Uterus (tissue), 4 donors: ENCODE measurements around the gene ZNF629. TPM values are rescaled to one million over a fixed set of nuclear protein-coding genes. Genes with fewer than 3 reads are reported as not detected.

ENCODE experiments used
- DNase-seq, 2 donors: peaks; one replicate each; pipeline ENCODE4 v3.0.0-alpha.2; 2019 to 2020
- H3K27ac ChIP-seq, 2 donors: fragments of 200-600 bp; sonication (generic); 1 replicate in 1 of 2; 2 replicates in 1 of 2; pipeline ENCODE4 v1.5.1; 2016 to 2018
- H3K27me3 ChIP-seq, 2 donors: fragments of 200-600 bp; sonication (generic); one replicate each; pipeline ENCODE4 v1.5.1; 2018 to 2019; ENCODE audit warnings: control low read depth in 1 of 2
- H3K36me3 ChIP-seq, 2 donors: fragments of 200-600 bp; sonication (generic); one replicate each; pipeline ENCODE4 v1.5.1; 2019; ENCODE audit warnings: control low read depth in 1 of 2
- H3K4me1 ChIP-seq, 2 donors: fragments of 200-600 bp; sonication (generic); one replicate each; pipeline ENCODE4 v1.5.1; 2018 to 2019; ENCODE audit warnings: control low read depth in 1 of 2
- H3K4me3 ChIP-seq, 2 donors: fragments of 200-600 bp; sonication (generic); 1 replicate in 1 of 2; 2 replicates in 1 of 2; pipeline ENCODE4 v1.5.1; 2018 to 2019; ENCODE audit warnings: mild to moderate bottlenecking in 1 of 2
- H3K9me3 ChIP-seq, 2 donors: fragments of 200-600 bp; sonication (generic); one replicate each; pipeline ENCODE4 v1.5.1; 2019; ENCODE audit warnings: control low read depth in 1 of 2
- POLR2A ChIP-seq, 2 donors: fragments of 450-650 bp; IDR thresholded peaks; one replicate each; pipeline ENCODE4 v1.6.1; 2016; ENCODE audit warnings: antibody characterized with exemption in 2 of 2, mild to moderate bottlenecking in 1 of 2, moderate library complexity in 1 of 2
- intact Hi-C: fragments of 100-400 bp; cut with DNase I; formaldehyde crosslinking; loops from one replicate; pipeline ENCODE4 v1.15.1; 2023; ENCODE audit warnings: low total_unique reads
- total RNA-seq, 4 donors: library from RNA; depleted of rRNA in 3 of 4; stranded (reverse); fragments of >200 nt in 3 of 4; gene quantifications; one replicate each; pipeline versions ENCODE4 v1.1.0 to v1.2.4, GENCODE V29; 2014 to 2023
- TF ChIP-seq, protein P1 (sequence below), 4 experiments: fragments of 200-600 bp in 2 of 4; fragments of 450-650 bp in 2 of 4; sonication (generic) in 2 of 4; IDR thresholded peaks; one replicate each; pipeline ENCODE4 v1.5.1; 2016 to 2019; ENCODE audit warnings: antibody characterized with exemption in 4 of 4, mild to moderate bottlenecking in 2 of 4, moderate library complexity in 1 of 4
- donor health status: DM: yes; HTN: yes; CAD: no.

ZNF629 gene
- total RNA-seq, 4 donors from 2014 or later = 5.4 to 25.5 (median 10.7) TPM

DNA sequence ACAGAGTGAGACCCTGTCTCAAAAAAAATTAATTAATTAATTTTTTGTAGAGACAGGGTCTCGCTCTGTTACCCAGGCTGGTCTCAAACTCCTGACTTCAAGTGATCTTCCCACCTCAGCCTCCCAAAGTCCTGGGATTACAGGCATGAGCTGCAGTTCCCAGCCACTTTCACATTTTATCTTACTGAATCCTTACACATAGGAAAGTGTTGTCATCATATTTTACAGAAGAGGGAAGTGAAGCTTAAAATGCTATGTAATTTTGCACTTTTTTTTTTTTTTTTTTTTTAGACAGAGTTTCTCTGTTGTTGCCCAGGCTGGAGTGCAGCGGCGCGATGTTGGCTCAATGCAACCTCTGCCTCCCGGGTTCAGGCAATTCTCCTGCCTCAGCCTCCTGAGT is 21.1 kb upstream of the ZNF629 start:
- no peak for TF ChIP-seq POLR2A (IDR thresholded peaks at IDR 0.05)
- TF ChIP-seq, protein P1, sequence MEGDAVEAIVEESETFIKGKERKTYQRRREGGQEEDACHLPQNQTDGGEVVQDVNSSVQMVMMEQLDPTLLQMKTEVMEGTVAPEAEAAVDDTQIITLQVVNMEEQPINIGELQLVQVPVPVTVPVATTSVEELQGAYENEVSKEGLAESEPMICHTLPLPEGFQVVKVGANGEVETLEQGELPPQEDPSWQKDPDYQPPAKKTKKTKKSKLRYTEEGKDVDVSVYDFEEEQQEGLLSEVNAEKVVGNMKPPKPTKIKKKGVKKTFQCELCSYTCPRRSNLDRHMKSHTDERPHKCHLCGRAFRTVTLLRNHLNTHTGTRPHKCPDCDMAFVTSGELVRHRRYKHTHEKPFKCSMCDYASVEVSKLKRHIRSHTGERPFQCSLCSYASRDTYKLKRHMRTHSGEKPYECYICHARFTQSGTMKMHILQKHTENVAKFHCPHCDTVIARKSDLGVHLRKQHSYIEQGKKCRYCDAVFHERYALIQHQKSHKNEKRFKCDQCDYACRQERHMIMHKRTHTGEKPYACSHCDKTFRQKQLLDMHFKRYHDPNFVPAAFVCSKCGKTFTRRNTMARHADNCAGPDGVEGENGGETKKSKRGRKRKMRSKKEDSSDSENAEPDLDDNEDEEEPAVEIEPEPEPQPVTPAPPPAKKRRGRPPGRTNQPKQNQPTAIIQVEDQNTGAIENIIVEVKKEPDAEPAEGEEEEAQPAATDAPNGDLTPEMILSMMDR (IDR thresholded peaks at IDR 0.05) = no peak
- Histone ChIP-seq H3K36me3 (no peaks in the 10 kb centered on the region), H3K4me1 (peaks cover 0 to 5% of the 10 kb centered on the region in 2 donors), H3K27ac (no peak overlapping the region), H3K9me3 (no peaks in the 10 kb centered on the region), H3K27me3 (no peaks in the 10 kb centered on the region), H3K4me3 (no peak overlapping the region)
- DNase-seq = no peak
- intact Hi-C loops = no loop called here

GRCh38 chr16:30805370-30806169 is 18.6 kb upstream of the ZNF629 start:
- peak overlapping the region; percentile 55 to 69 for H3K4me3 ChIP-seq
- H3K27ac ChIP-seq = peak overlapping the region; percentile 88 to 92
- H3K4me1 ChIP-seq = peaks cover 0 to 5% of the 10 kb centered on the region in 2 donors
- H3K36me3 ChIP-seq = no peaks in the 10 kb centered on the region
- no peaks in the 10 kb centered on the region for H3K27me3 ChIP-seq
- DNase-seq = peak; percentile 84 to 89
- no peaks in the 10 kb centered on the region for H3K9me3 ChIP-seq
- TF ChIP-seq, protein P1 (IDR thresholded peaks at IDR 0.05) = peak in 2 of 4 experiments; percentile 25 to 26
- TF ChIP-seq POLR2A (IDR thresholded peaks at IDR 0.05) = peak; percentile 57 to 91
- intact Hi-C loops = no loop called here

- peaks cover 0 to 5% of the 10 kb centered on the region in 2 donors for H3K4me1 ChIP-seq
- intact Hi-C loops = no loop called here
- peak overlapping the region; percentile 55 to 69 for H3K4me3 ChIP-seq
- H3K27me3 ChIP-seq = no peaks in the 10 kb centered on the region
- H3K9me3 ChIP-seq = no peaks in the 10 kb centered on the region
- peak overlapping the region; percentile 88 to 92 for H3K27ac ChIP-seq
- TF ChIP-seq, protein P1 (IDR thresholded peaks at IDR 0.05) = no peak
- no peak for TF ChIP-seq POLR2A (IDR thresholded peaks at IDR 0.05)
- DNase-seq = no peak
- no peaks in the 10 kb centered on the region for H3K36me3 ChIP-seq
These were observed 18.0 kb upstream of the ZNF629 start for GRCh38 chr16:30805056-30805369.

DNA sequence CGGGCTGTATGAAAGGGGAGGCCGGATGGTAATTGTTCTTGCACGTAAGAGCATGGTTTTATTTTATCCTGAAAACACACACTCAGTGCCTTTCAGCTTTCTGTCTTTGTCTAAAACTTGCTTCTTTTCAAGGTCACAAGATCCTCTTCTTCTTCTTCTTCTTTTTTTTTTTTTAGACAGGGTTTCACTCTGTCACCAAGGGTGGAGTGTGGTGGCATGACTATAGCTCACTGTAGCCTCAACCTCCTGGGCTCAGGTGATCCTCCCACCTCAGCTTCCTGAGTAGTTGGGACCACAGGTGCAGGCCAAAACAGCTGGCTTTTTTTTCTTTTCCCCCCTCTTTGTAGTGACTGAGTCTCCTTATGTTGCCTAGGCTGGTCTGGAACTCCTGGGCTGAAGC is 15.9 kb upstream of the ZNF629 start:
- H3K27me3 ChIP-seq = no peaks in the 10 kb centered on the region
- TF ChIP-seq, protein P1 (IDR thresholded peaks at IDR 0.05) = no peak
- no peaks in the 10 kb centered on the region for H3K36me3 ChIP-seq
- peaks cover 0 to 5% of the 10 kb centered on the region in 2 donors for H3K4me1 ChIP-seq
- DNase-seq = no peak
- no peak overlapping the region for H3K4me3 ChIP-seq
- H3K27ac ChIP-seq = no peak overlapping the region
- intact Hi-C loops = no loop called here
- H3K9me3 ChIP-seq = no peaks in the 10 kb centered on the region

GRCh38 chr16:30797670-30798309 is 10.8 kb upstream of the ZNF629 start:
- DNase-seq = no peak

More at GRCh38 chr16:30797670-30798309, 10.8 kb upstream of the ZNF629 start:
- H3K27ac ChIP-seq = no peak overlapping the region
- TF ChIP-seq, protein P1 (IDR thresholded peaks at IDR 0.05) = no peak
- TF ChIP-seq POLR2A (IDR thresholded peaks at IDR 0.05) = no peak
- H3K27me3 ChIP-seq = no peaks in the 10 kb centered on the region
- no peaks in the 10 kb centered on the region for H3K36me3 ChIP-seq
- H3K4me3 ChIP-seq = no peak overlapping the region
- no peaks in the 10 kb centered on the region for H3K9me3 ChIP-seq
- no peaks in the 10 kb centered on the region for H3K4me1 ChIP-seq
- intact Hi-C loops = no loop called here
